Activated CD4-positive, alpha-beta T cell treated with anti-CD3 and anti-CD28 coated beads, Interleukin-2, amount 10 ng/mL, durations not matched to agents 7 days and 5 days (primary cell): ENCODE results near the gene POLR1G. TPM values are rescaled to one million over a fixed set of nuclear protein-coding genes. Genes with fewer than 3 reads are reported as not detected.

Source experiments
- microRNA-seq: library from miRNA; unstranded; fragments of <30 nt; microRNA quantifications from one replicate; pipeline ENCODE4 v1.2.0, GENCODE V29; 2021; ENCODE audit warnings: borderline microRNAs expressed, borderline replicate concordance
- total RNA-seq, 2 experiments: library from RNA; stranded (reverse); gene quantifications; one replicate each; pipeline ENCODE4 v1.2.3, GENCODE V29; 2021

The POLR1G gene
- total RNA-seq, 2 experiments from 2014 or later: 7.0 to 7.4 TPM

Small RNA genes within 50 kb of the gene (microRNA-seq; reads per million reads assigned to microRNA genes)
- not detected for gene MIR6088

Other genes starting within 250 kb of the POLR1G start
- gene NKPD1, start 245.7 kb upstream of the POLR1G start, total RNA-seq: under 1 TPM in 1 of 2 experiments, not detected in 1; 0.17 TPM
- 10 to 100 TPM; 55.1 to 64.2 TPM for gene TRAPPC6A, start 228.4 kb upstream of the POLR1G start, total RNA-seq
- 10 to 100 TPM; 15.3 to 19.7 TPM for gene BLOC1S3, start 227.9 kb upstream of the POLR1G start, total RNA-seq
- not detected for gene EXOC3L2, start 161.2 kb upstream of the POLR1G start, total RNA-seq
- 10 to 100 TPM; 19.5 to 19.6 TPM for gene MARK4, start 155.4 kb upstream of the POLR1G start, total RNA-seq
- gene CKM, start 83.8 kb upstream of the POLR1G start, total RNA-seq: not detected
- not detected for gene KLC3, start 65.9 kb upstream of the POLR1G start, total RNA-seq
- gene ERCC2, start 36.1 kb upstream of the POLR1G start, total RNA-seq: 10 to 100 TPM; 17.3 to 21.4 TPM
- gene PPP1R13L, start 1.6 kb upstream of the POLR1G start, total RNA-seq: 10 to 100 TPM; 15.5 to 17.7 TPM
- 10 to 100 TPM; 59.9 to 66.1 TPM for gene ERCC1, start 17.3 kb downstream of the POLR1G start, total RNA-seq
- 10 to 100 TPM; 36.0 to 43.9 TPM for gene FOSB, start 61.4 kb downstream of the POLR1G start, total RNA-seq
- gene RTN2, start 90.4 kb downstream of the POLR1G start, total RNA-seq: 1 to 10 TPM; 1.8 to 2.0 TPM
- 1 to 10 TPM in 1 of 2 experiments, under 1 TPM in 1; 0.82 to 1.1 TPM for gene PPM1N, start 91.8 kb downstream of the POLR1G start, total RNA-seq
- 100 to 1,000 TPM; 143 to 157 TPM for gene VASP, start 100.8 kb downstream of the POLR1G start, total RNA-seq
- 10 to 100 TPM; 12.6 to 13.4 TPM for gene OPA3, start 178.2 kb downstream of the POLR1G start, total RNA-seq
- not detected for gene GPR4, start 195.6 kb downstream of the POLR1G start, total RNA-seq
- 10 to 100 TPM; 80.7 to 87.3 TPM for gene EML2, start 232.8 kb downstream of the POLR1G start, total RNA-seq